GM21576 (cell line): Measurements from ENCODE around the gene SHF.
A peak's percentile ranks its signal among the peaks of the same experiment; 100 is the strongest.

Experiments
- ATAC-seq: cut with Tn5 transposase; IDR thresholded peaks from one replicate; pipeline ENCODE4 v1.9.1; 2021; ENCODE audit warnings: mild to moderate bottlenecking, moderate library complexity; ENCODE audit not compliant: unreplicated experiment

SHF gene

GRCh38 chr15:45174069-45174468, 13.7 kb downstream of the SHF start:
- ATAC-seq, result no peak

- no peak for ATAC-seq
These were observed 15.9 kb downstream of the SHF start for GRCh38 chr15:45171912-45172311.

GRCh38 chr15:45169608-45170480, 17.9 kb downstream of the SHF start:
- ATAC-seq, result no peak

GRCh38 chr15:45168751-45169551, 18.8 kb downstream of the SHF start:
- ATAC-seq, result no peak

GRCh38 chr15:45168286-45168685, 19.5 kb downstream of the SHF start:
- ATAC-seq, result no peak

GRCh38 chr15:45167631-45168205, 20.0 kb downstream of the SHF start:
- no peak for ATAC-seq

- peak; percentile 91 for ATAC-seq
These were observed 20.7 kb downstream of the SHF start for GRCh38 chr15:45166834-45167630.

GRCh38 chr15:45165536-45165935, 22.2 kb downstream of the SHF start:
- no peak for ATAC-seq

- ATAC-seq, result no peak
These were observed 22.9 kb downstream of the SHF start for GRCh38 chr15:45164914-45165313.

GRCh38 chr15:45163508-45163856, 24.3 kb downstream of the SHF start:
- ATAC-seq, result no peak

GRCh38 chr15:45162771-45163507, 24.8 kb downstream of the SHF start:
- ATAC-seq, result no peak

GRCh38 chr15:45161666-45162065, 26.1 kb downstream of the SHF start:
- ATAC-seq, result no peak

GRCh38 chr15:45157974-45158373, 29.8 kb downstream of the SHF start:
- ATAC-seq, result no peak

- ATAC-seq, result no peak
These were observed 30.9 kb downstream of the SHF start for GRCh38 chr15:45156744-45157455.

GRCh38 chr15:45155739-45156138, 32.0 kb downstream of the SHF start:
- no peak for ATAC-seq

- ATAC-seq, result no peak
These were observed 35.6 kb downstream of the SHF start for GRCh38 chr15:45151998-45152828.

GRCh38 chr15:45150997-45151396, 36.8 kb downstream of the SHF start:
- ATAC-seq, result no peak

- no peak for ATAC-seq
These were observed 37.3 kb downstream of the SHF start for GRCh38 chr15:45150481-45150880.

GRCh38 chr15:45149060-45149459, 38.7 kb downstream of the SHF start:
- no peak for ATAC-seq
